ENCODE measurements around the gene EXOC6B.
"Not testable (repeated sequence)": the region's sequence is repeated elsewhere in the genome, so short reads cannot be mapped to it uniquely, and the experiment has no call there.

The EXOC6B gene

GRCh38 chr2:72423756-72424155 is 402.1 kb downstream of the EXOC6B start:
- ChIA-PET CTCF (interaction anchor here (0.8 kb wide), 1 partner anchor 125 kb away, joined by 3 read pairs; no protein-coding TSS in a partner anchor), POLR2A (no interaction called here)
- no peak for DNase-seq (ENCODE audit: extremely low spot score)
- TF ChIP-seq CTCF (IDR thresholded peaks at IDR 0.05; ENCODE audit: control extremely low read depth, extremely low read depth, low read depth, missing control alignments): no peak

GRCh38 chr2:72421771-72422379 is 404.0 kb downstream of the EXOC6B start:
- POLR2A ChIA-PET; DNase-seq (ENCODE audit: extremely low spot score): not testable (repeated sequence)
- CTCF ChIA-PET: interaction anchor here (1.3 kb wide), 1 partner anchor 11 kb away, joined by 4 read pairs; no protein-coding TSS in a partner anchor

GRCh38 chr2:72415781-72416475 is 409.9 kb downstream of the EXOC6B start:
- no peak for DNase-seq (ENCODE audit: extremely low spot score)
- CTCF ChIA-PET: no interaction called here
- POLR2A ChIA-PET: no interaction called here
- TF ChIP-seq CTCF (IDR thresholded peaks at IDR 0.05; ENCODE audit: control extremely low read depth, extremely low read depth, low read depth, missing control alignments): no peak

- CTCF ChIA-PET: interaction anchor here (1.6 kb wide), 1 partner anchor 18 kb away, joined by 4 read pairs; no protein-coding TSS in a partner anchor
- no peak for DNase-seq (ENCODE audit: extremely low spot score)
- no peak for TF ChIP-seq CTCF (IDR thresholded peaks at IDR 0.05; ENCODE audit: control extremely low read depth, extremely low read depth, low read depth, missing control alignments)
- POLR2A ChIA-PET: no interaction called here
Observed at GRCh38 chr2:72415241-72415661, 410.6 kb downstream of the EXOC6B start.

- CTCF ChIA-PET: interaction anchor here (1.6 kb wide), 1 partner anchor 19 kb away, joined by 4 read pairs; no protein-coding TSS in a partner anchor
- POLR2A ChIA-PET: no interaction called here
- DNase-seq (ENCODE audit: extremely low spot score): no peak
- TF ChIP-seq CTCF (IDR thresholded peaks at IDR 0.05; ENCODE audit: control extremely low read depth, extremely low read depth, low read depth, missing control alignments): no peak
Observed at GRCh38 chr2:72414137-72414760, 411.6 kb downstream of the EXOC6B start.

GRCh38 chr2:72413716-72414115 is 412.1 kb downstream of the EXOC6B start:
- no peak for DNase-seq (ENCODE audit: extremely low spot score)
- TF ChIP-seq CTCF (IDR thresholded peaks at IDR 0.05; ENCODE audit: control extremely low read depth, extremely low read depth, low read depth, missing control alignments): no peak
- ChIA-PET CTCF (interaction anchor here (1.6 kb wide), 1 partner anchor 20 kb away, joined by 4 read pairs; no protein-coding TSS in a partner anchor), POLR2A (no interaction called here)

- no peak for DNase-seq (ENCODE audit: extremely low spot score)
- ChIA-PET CTCF (interaction anchor here (1.1 to 1.3 kb wide), 2 partner anchors 37 to 84 kb away, joined by 3 read pairs; no protein-coding TSS in a partner anchor), POLR2A (no interaction called here)
- TF ChIP-seq CTCF (IDR thresholded peaks at IDR 0.05; ENCODE audit: control extremely low read depth, extremely low read depth, low read depth, missing control alignments): no peak
Observed at GRCh38 chr2:72412214-72412613, 413.6 kb downstream of the EXOC6B start.

All from GM10248 (cell line).